Activated naive CD8-positive, alpha-beta T cell (primary cell): ENCODE data around the gene ITGA3.
A peak's percentile ranks its signal among the peaks of the same experiment; 100 is the strongest.

Source experiments
- H3K27ac Mint-ChIP-seq: one replicate; pipeline ENCODE4 v1.8.0; 2021; ENCODE audit warnings: mixed read lengths
- H3K27me3 Mint-ChIP-seq: one replicate; pipeline ENCODE4 v1.8.0; 2021; ENCODE audit warnings: mixed read lengths
- H3K36me3 Mint-ChIP-seq: one replicate; pipeline ENCODE4 v1.8.0; 2021; ENCODE audit warnings: mixed read lengths
- H3K4me1 Mint-ChIP-seq: one replicate; pipeline ENCODE4 v1.8.0; 2021; ENCODE audit warnings: low read depth, mixed read lengths
- H3K4me3 Mint-ChIP-seq: one replicate; pipeline ENCODE4 v1.8.0; 2021; ENCODE audit warnings: mild to moderate bottlenecking, mixed read lengths
- H3K9me3 Mint-ChIP-seq: one replicate; pipeline ENCODE4 v1.8.0; 2021; ENCODE audit warnings: low read depth, mixed read lengths

ITGA3 gene

DNA sequence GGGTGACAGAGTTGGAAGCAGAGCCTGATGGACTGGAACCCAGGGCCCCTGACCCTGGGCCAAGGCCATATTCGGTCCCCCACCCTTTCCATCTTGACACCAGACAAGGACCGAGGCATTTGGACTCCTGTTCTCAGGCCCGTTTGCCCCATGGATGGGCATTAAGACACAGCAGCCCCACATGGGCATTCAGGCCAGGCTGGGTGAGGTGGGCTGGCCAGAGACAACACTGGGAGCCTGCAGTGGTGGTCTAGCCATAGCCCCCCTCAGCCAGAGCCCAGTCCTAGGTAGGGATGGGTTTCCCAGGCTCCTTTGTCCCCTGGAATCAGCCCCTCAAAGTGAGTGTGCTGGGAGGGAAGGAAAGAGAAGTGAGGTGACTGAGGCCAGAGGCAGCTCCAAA is 40.8 kb downstream of the ITGA3 start:
- Mint-ChIP-seq H3K4me3 (no peak overlapping the region), H3K27me3 (no peaks in the 10 kb centered on the region), H3K27ac (no peak overlapping the region), H3K36me3 (no peaks in the 10 kb centered on the region), H3K9me3 (no peaks in the 10 kb centered on the region), H3K4me1 (peaks cover 32% of the 10 kb centered on the region)

DNA sequence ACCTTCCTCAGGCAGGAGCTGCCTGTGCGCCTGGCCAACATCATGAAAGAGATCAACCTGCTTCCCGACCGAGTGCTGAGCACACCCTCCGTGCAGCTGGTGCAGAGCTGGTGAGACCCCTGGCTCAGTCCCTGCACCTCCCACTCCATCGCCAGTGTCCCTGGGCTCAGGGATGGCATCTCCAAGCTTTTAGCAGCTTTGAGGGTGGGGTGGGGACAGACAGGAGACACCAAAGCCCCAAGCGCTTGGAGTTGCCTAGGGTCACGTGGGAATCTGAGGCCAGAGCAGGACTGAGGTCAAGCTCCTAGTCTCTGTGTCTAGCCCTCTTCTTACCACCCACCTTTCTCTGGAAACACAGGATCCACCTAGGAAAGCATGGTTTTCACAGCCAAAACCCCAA is 41.5 kb downstream of the ITGA3 start:
- Mint-ChIP-seq H3K4me1 (peaks cover 32% of the 10 kb centered on the region), H3K36me3 (no peaks in the 10 kb centered on the region), H3K4me3 (peak overlapping the region; percentile 23), H3K27me3 (no peaks in the 10 kb centered on the region), H3K27ac (no peak overlapping the region), H3K9me3 (no peaks in the 10 kb centered on the region)

DNA sequence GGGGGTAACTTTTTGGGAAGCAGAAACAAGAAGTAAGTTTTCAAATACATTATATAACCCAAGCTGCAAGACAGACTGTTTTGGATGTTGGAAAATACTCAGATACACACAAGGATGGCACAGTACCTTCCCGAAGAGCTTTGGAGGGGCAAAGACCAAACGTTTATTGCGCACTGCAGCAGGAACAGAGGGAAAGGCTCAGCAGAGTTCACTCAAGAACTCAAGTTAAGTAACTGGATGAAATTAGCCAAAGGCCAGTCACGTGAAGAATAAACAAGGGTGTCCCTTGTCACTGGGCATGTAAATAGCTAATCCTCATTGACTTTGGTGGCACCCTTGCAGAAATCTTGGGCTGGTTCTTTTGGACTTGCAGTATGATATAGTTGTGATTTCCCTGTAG is 42.0 kb downstream of the ITGA3 start:
- peaks cover 32% of the 10 kb centered on the region for H3K4me1 Mint-ChIP-seq
- H3K27ac Mint-ChIP-seq = no peak overlapping the region

DNA sequence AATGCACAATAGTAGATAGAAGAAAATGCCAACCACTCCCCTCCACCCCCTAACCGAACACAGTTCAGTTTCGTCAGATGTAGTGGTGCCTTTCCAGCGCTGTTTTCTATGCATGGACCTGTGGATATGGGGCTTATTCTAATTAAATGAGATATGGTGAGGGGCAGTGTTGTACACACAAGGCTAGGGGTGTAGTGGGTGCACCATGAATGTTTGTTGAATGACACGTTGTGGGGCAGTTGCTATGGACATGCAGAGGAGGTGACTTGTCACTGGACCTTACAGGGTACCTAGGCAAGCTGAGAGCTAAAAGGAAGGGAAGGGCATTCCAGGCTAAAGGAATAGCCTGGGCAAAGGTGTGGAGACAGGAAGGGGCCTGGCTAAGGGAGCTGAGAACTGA is 42.7 kb downstream of the ITGA3 start:
- H3K4me1 Mint-ChIP-seq = peaks cover 30% of the 10 kb centered on the region
- H3K27me3 Mint-ChIP-seq = no peaks in the 10 kb centered on the region
- no peak overlapping the region for H3K27ac Mint-ChIP-seq
- H3K4me3 Mint-ChIP-seq = no peak overlapping the region
- H3K36me3 Mint-ChIP-seq = no peaks in the 10 kb centered on the region
- no peaks in the 10 kb centered on the region for H3K9me3 Mint-ChIP-seq

More for the DNA sequence above, 42.0 kb downstream of the ITGA3 start:
- no peaks in the 10 kb centered on the region for H3K9me3 Mint-ChIP-seq
- no peaks in the 10 kb centered on the region for H3K27me3 Mint-ChIP-seq
- no peak overlapping the region for H3K4me3 Mint-ChIP-seq
- H3K36me3 Mint-ChIP-seq = no peaks in the 10 kb centered on the region

DNA sequence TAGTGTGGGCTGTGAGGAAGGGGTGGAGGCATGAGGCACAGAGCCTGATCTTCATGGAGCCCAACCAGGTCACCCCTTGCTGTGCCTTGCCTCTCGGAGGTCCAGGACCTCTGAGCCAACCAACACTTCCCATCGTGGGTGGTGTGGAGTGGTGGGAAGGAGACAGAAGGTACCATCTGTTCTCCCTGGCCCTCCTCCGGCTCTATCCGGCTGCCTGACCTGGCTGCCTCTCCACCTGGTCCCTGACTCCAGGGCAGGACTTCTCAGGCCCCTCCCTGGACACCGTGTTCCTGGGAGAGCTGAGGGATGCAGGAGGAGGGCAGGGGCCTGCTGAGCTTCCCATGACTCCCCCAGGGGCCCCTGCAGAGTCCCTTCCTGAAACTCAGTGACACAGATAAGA is 43.1 kb downstream of the ITGA3 start:
- Mint-ChIP-seq H3K9me3 (no peaks in the 10 kb centered on the region), H3K36me3 (no peaks in the 10 kb centered on the region), H3K4me3 (no peak overlapping the region), H3K4me1 (peaks cover 29% of the 10 kb centered on the region), H3K27me3 (no peaks in the 10 kb centered on the region), H3K27ac (no peak overlapping the region)

DNA sequence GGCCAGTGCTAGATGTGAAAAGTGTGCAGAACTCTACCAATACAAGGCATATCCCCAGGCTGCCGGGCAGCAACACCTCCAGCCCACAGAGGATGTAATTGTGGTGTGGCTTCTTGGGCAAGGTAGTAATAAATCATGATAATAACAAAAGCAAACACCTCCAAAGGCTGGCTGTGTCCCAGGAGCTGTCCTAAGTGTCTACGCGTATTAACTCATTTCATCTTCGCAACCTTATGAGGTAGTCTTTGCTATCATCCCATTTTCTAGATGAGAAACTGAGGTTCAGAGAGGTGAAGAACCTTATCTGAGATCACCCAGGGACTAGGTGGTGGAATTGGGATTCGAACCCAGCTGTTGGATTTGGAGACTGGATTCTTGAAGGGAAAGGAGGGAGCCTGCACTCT is 44.6 kb downstream of the ITGA3 start:
- H3K4me1 Mint-ChIP-seq = peaks cover 18% of the 10 kb centered on the region
- no peaks in the 10 kb centered on the region for H3K36me3 Mint-ChIP-seq
- H3K27ac Mint-ChIP-seq = no peak overlapping the region
- no peaks in the 10 kb centered on the region for H3K27me3 Mint-ChIP-seq
- no peaks in the 10 kb centered on the region for H3K9me3 Mint-ChIP-seq
- H3K4me3 Mint-ChIP-seq = no peak overlapping the region

DNA sequence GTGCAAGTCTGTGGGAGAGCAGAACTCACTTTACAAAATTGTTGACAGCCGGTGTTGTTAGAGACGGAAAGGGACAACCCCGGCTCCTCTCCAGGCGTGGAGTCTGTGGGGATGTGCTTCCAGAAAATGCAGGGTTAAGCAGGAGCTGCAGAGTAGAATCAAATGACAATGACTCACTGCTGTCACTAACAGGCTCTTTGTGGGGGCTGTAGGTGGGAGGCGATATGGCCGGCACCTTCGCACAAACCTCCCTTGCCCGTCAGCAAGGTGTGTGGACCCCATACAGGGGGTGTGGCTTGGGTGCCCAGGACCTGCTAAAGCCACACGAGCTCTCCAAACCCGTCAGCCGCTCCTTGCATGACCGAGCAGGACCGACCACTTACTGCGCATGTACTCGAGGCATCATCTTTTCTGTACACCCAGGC is 45.0 kb downstream of the ITGA3 start:
- Mint-ChIP-seq H3K27ac (no peak overlapping the region), H3K4me3 (no peak overlapping the region), H3K9me3 (no peaks in the 10 kb centered on the region), H3K36me3 (no peaks in the 10 kb centered on the region), H3K27me3 (no peaks in the 10 kb centered on the region), H3K4me1 (peaks cover 14% of the 10 kb centered on the region)

DNA sequence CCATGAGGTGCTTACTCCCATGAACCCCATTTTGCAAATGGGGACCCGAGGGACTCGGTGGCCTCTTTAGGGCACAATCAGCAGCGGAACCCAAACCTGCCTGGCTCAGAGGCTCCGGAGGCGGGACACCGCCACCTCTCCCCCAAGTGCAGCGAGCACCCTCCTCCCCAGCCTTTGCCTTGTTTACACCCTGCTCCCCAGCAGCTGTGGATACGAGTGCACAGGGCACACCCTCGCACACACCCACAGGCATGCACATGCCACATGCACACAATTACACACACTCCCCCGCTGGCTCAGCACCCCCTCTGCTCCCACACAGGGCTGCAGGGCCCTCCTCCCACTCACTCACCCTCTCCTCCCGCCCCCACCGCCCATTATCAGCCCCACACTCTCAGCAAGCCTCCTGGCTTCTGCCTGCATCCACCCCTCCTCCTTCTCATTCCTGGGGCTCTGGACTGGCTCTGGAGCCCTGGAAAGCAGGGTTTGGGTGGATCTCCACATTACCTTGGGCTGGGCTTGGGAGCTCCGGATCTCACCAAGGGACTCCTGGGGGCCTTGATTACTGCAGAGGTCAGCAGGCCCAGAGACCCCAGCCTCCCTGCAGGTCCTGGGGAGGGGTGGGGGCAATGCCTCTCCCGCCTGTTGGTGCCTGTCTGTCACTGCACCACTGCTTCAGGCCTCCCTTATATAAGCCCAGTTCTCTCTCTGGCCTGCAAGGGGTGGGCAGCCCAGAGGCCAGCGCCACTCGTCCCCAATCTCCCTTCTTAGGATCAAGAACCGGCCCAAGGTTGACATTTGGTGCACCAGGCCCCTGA is 45.6 kb downstream of the ITGA3 start:
- Mint-ChIP-seq H3K4me1 (peaks cover 9% of the 10 kb centered on the region), H3K9me3 (no peaks in the 10 kb centered on the region), H3K36me3 (no peaks in the 10 kb centered on the region), H3K27ac (no peak overlapping the region), H3K4me3 (no peak overlapping the region), H3K27me3 (no peaks in the 10 kb centered on the region)

DNA sequence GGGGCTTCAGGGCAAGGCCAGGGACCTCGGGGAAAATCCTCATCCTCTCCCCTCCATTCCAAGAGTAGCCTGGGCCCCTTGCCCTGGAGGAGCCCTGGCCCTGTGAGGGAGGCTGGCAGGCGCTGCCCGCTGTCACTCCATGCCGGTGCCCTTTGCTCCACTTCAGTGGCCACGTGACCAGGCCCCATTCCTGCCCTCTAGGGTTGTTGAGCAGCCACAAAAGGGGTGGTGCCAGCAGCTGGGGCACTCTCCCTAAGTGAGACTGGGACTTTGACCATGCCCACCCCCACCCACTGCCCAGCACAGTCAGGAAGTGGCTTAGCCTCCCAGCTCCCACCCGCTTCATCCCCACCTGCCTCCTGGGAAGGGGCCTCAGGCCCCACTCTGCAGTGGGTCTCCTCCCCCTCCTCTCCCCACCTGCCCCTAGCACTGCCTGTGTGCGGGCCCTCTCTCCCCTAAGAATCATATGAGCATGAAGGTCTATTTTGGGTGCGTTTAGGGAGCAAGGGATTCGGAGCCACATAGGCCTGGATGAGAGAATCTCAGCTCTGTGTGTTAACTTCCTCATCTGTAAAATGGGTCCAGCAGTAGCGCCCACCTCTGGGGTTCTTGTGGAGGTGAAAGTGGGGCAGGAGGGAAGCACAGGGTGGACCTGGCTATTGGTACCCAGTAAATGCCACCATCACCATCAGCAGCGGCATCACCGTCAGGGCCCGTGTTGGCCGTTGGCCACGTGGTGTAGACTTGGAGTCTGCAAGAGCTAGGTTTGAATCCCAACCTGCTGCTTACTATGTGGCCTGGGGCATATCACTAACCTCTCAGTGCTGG is 46.5 kb downstream of the ITGA3 start:
- Mint-ChIP-seq H3K27ac (no peak overlapping the region), H3K4me1 (peaks cover 2% of the 10 kb centered on the region), H3K4me3 (no peak overlapping the region), H3K9me3 (no peaks in the 10 kb centered on the region), H3K36me3 (no peaks in the 10 kb centered on the region), H3K27me3 (no peaks in the 10 kb centered on the region)

DNA sequence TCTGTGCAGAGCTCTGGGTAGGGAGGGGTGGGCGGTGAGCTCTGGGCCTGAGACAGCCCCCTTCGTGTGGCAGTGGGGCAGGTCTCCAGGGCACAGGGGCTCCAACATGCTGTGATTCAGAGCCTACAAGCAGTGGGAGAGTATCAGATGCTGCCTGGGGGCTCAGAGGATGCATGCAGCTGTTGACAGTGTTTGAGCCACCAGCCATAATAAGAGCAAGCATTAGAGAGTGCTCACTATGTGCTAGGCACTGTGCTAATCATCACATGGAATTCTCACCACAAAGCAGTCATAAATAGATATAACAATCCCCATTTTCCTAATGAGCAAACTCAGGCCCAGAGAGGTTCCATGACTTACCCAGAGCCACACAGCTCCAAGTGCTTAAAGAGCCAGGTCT is 47.3 kb downstream of the ITGA3 start:
- H3K4me1 Mint-ChIP-seq = peaks cover 2% of the 10 kb centered on the region
- H3K27ac Mint-ChIP-seq = no peak overlapping the region
- no peaks in the 10 kb centered on the region for H3K36me3 Mint-ChIP-seq

DNA sequence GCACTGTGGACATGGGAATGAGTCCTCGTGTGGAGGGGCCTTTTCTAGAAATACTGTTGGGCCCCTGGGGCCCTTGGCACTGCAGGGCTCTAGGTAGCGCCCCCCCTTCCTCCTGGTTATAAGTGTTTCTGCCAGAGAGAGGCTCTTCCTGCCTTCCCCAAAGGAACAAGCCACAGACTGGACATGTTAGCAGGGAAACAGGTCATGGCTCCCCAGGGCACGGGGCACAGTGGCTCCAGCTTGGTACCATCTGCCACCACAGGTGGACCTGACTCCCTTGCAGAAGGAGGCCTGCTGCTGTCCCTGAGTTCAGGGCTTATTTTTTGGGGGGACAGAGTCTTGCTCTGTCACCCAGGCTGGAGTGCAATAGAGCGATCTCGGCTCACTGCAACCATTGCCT is 48.0 kb downstream of the ITGA3 start:
- Mint-ChIP-seq H3K27ac (no peak overlapping the region), H3K9me3 (no peaks in the 10 kb centered on the region), H3K4me3 (no peak overlapping the region), H3K4me1 (no peaks in the 10 kb centered on the region), H3K27me3 (no peaks in the 10 kb centered on the region), H3K36me3 (no peaks in the 10 kb centered on the region)

More for the DNA sequence above, 47.3 kb downstream of the ITGA3 start:
- Mint-ChIP-seq H3K27me3 (no peaks in the 10 kb centered on the region), H3K9me3 (no peaks in the 10 kb centered on the region), H3K4me3 (no peak overlapping the region)

DNA sequence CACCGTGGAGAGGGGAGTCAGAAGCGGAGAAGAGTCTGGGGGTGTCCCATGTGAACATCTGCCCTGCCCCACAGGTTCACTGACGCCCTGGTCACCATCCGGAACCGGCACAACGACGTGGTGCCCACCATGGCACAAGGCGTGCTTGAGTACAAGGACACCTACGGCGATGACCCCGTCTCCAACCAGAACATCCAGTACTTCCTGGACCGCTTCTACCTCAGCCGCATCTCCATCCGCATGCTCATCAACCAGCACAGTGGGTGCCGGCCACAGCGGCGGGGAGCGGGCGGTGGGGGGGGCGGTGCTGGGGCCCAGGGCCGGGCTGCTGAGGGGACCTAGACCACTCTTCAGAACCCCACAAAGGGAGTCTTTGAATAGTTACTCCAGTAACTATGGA is 49.9 kb downstream of the ITGA3 start:
- Mint-ChIP-seq H3K9me3 (no peaks in the 10 kb centered on the region), H3K36me3 (no peaks in the 10 kb centered on the region), H3K4me1 (no peaks in the 10 kb centered on the region), H3K4me3 (no peak overlapping the region), H3K27me3 (no peaks in the 10 kb centered on the region), H3K27ac (no peak overlapping the region)

DNA sequence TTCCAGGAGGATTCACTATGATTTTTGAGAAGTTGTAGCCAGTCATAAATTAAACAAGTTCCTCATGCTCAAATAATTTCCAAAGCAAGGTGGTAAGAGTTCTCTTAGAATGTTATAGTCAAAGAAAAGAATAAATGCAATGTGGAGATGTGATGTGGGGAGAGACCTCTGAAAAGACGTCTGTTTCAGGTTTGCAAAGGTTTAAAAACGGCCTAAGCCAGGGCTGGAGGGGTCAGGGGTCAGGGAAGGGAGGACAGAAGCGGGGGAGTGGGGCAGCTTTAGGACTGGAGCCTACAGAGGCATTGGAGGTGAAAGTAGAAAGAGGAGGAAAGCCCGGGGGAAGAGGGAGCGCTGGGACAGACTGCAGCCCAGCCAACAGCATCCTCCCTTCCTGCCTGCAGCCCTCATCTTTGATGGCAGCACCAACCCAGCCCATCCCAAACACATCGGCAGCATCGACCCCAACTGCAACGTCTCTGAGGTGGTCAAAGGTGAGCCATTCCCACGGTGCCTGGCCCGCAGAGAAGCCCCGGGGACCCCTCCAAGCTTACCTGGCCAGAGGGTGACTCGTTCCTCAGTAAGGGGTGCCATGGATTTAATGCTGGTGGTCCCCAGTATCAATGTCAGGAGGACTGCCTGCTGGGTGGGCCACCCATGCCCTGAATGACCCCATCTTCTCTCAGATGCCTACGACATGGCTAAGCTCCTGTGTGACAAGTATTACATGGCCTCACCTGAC is 50.7 kb downstream of the ITGA3 start:
- H3K4me1 Mint-ChIP-seq = no peaks in the 10 kb centered on the region

DNA sequence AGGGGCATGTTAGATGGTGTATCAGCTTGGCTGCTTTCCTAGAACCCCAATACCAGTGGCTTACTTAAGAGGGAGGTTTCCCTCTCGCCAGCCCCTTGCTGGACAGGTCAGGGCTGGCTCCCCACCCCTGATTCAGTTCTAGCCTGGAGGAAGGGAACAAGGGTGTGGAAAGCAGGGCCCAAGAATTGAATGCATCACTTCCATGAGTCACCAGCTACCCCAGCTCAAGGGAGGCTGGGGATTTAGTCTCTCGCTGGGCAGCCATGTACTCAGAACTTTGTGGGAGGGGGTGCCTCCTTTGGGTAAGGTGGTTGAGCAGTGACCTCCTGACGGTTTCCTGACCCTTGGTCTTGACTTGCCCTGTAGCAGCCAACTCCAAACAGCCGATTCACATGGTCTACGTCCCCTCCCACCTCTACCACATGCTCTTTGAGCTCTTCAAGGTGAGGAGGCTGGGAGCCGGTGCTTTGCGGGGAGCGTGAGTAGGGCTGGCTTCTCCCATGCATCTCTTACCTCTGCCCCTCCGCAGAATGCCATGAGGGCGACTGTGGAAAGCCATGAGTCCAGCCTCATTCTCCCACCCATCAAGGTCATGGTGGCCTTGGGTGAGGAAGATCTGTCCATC is 52.0 kb downstream of the ITGA3 start:
- Mint-ChIP-seq H3K4me1 (no peaks in the 10 kb centered on the region), H3K27me3 (no peaks in the 10 kb centered on the region), H3K27ac (no peak overlapping the region), H3K36me3 (no peaks in the 10 kb centered on the region), H3K4me3 (no peak overlapping the region), H3K9me3 (no peaks in the 10 kb centered on the region)

More for the DNA sequence above, 50.7 kb downstream of the ITGA3 start:
- Mint-ChIP-seq H3K27me3 (no peaks in the 10 kb centered on the region), H3K36me3 (no peaks in the 10 kb centered on the region), H3K9me3 (no peaks in the 10 kb centered on the region), H3K27ac (no peak overlapping the region), H3K4me3 (no peak overlapping the region)
